ENCODE results near the gene PLXND1.

Gene PLXND1

GRCh38 chr3:129559565-129560079 lies 46.9 kb downstream of the PLXND1 start:
- Histone ChIP-seq H3K27me3 (ENCODE audit: control insufficient read depth in 1 of 2, insufficient read depth in 2 of 2, low read length in 2 of 2) (no peaks in the 10 kb centered on the region), H3K27ac (ENCODE audit: low read depth, low read length) (peak overlapping the region; percentile 56), H3K4me1 (ENCODE audit: control insufficient read depth in 1 of 2, insufficient read depth in 2 of 2, low read length in 2 of 2) (peaks cover 7 to 17% of the 10 kb centered on the region in 2 donors), H3K4me3 (ENCODE audit: low read depth in 1 of 2, low read length in 2 of 2) (no peak overlapping the region), H3K36me3 (ENCODE audit: control insufficient read depth in 1 of 2, insufficient read depth in 2 of 2, low read length in 2 of 2) (peaks cover 0 to 20% of the 10 kb centered on the region in 2 donors), H3K9ac (ENCODE audit: low read depth in 1 of 2, low read length in 2 of 2) (no peak overlapping the region), H3K9me3 (ENCODE audit: control insufficient read depth in 1 of 2, low read length in 2 of 2) (no peaks in the 10 kb centered on the region)

- Histone ChIP-seq H3K27me3 (ENCODE audit: control insufficient read depth in 1 of 2, insufficient read depth in 2 of 2, low read length in 2 of 2) (no peaks in the 10 kb centered on the region), H3K9me3 (ENCODE audit: control insufficient read depth in 1 of 2, low read length in 2 of 2) (no peaks in the 10 kb centered on the region), H3K36me3 (ENCODE audit: control insufficient read depth in 1 of 2, insufficient read depth in 2 of 2, low read length in 2 of 2) (peaks cover 0 to 20% of the 10 kb centered on the region in 2 donors)
Observed at GRCh38 chr3:129558772-129559564, 47.5 kb downstream of the PLXND1 start.

GRCh38 chr3:129558081-129558771 lies 48.2 kb downstream of the PLXND1 start:
- no peaks in the 10 kb centered on the region for H3K9me3 ChIP-seq (ENCODE audit: control insufficient read depth in 1 of 2, low read length in 2 of 2)
- H3K4me3 ChIP-seq (ENCODE audit: low read depth in 1 of 2, low read length in 2 of 2), result no peak overlapping the region
- no peak overlapping the region for H3K9ac ChIP-seq (ENCODE audit: low read depth in 1 of 2, low read length in 2 of 2)
- H3K36me3 ChIP-seq (ENCODE audit: control insufficient read depth in 1 of 2, insufficient read depth in 2 of 2, low read length in 2 of 2), result peaks cover 0 to 17% of the 10 kb centered on the region in 2 donors
- no peak overlapping the region for H3K27ac ChIP-seq (ENCODE audit: low read depth, low read length)
- H3K4me1 ChIP-seq (ENCODE audit: control insufficient read depth in 1 of 2, insufficient read depth in 2 of 2, low read length in 2 of 2), result peaks cover 16 to 21% of the 10 kb centered on the region in 2 donors
- H3K27me3 ChIP-seq (ENCODE audit: control insufficient read depth in 1 of 2, insufficient read depth in 2 of 2, low read length in 2 of 2), result no peaks in the 10 kb centered on the region

More at GRCh38 chr3:129558772-129559564, 47.5 kb downstream of the PLXND1 start:
- Histone ChIP-seq H3K9ac (ENCODE audit: low read depth in 1 of 2, low read length in 2 of 2) (no peak overlapping the region), H3K27ac (ENCODE audit: low read depth, low read length) (no peak overlapping the region), H3K4me3 (ENCODE audit: low read depth in 1 of 2, low read length in 2 of 2) (no peak overlapping the region), H3K4me1 (ENCODE audit: control insufficient read depth in 1 of 2, insufficient read depth in 2 of 2, low read length in 2 of 2) (peaks cover 8 to 21% of the 10 kb centered on the region in 2 donors)

- Histone ChIP-seq H3K9ac (ENCODE audit: low read depth in 1 of 2, low read length in 2 of 2) (no peak overlapping the region), H3K27ac (ENCODE audit: low read depth, low read length) (no peak overlapping the region), H3K27me3 (ENCODE audit: control insufficient read depth in 1 of 2, insufficient read depth in 2 of 2, low read length in 2 of 2) (no peaks in the 10 kb centered on the region), H3K4me3 (ENCODE audit: low read depth in 1 of 2, low read length in 2 of 2) (no peak overlapping the region), H3K9me3 (ENCODE audit: control insufficient read depth in 1 of 2, low read length in 2 of 2) (no peaks in the 10 kb centered on the region), H3K4me1 (ENCODE audit: control insufficient read depth in 1 of 2, insufficient read depth in 2 of 2, low read length in 2 of 2) (peaks cover 17 to 21% of the 10 kb centered on the region in 2 donors), H3K36me3 (ENCODE audit: control insufficient read depth in 1 of 2, insufficient read depth in 2 of 2, low read length in 2 of 2) (peaks cover 0 to 10% of the 10 kb centered on the region in 2 donors)
Observed at GRCh38 chr3:129557548-129557894, 49.0 kb downstream of the PLXND1 start.

GRCh38 chr3:129556890-129557547 lies 49.5 kb downstream of the PLXND1 start:
- Histone ChIP-seq H3K4me1 (ENCODE audit: control insufficient read depth in 1 of 2, insufficient read depth in 2 of 2, low read length in 2 of 2) (peaks cover 17 to 21% of the 10 kb centered on the region in 2 donors), H3K9me3 (ENCODE audit: control insufficient read depth in 1 of 2, low read length in 2 of 2) (no peaks in the 10 kb centered on the region), H3K4me3 (ENCODE audit: low read depth in 1 of 2, low read length in 2 of 2) (no peak overlapping the region), H3K27ac (ENCODE audit: low read depth, low read length) (no peak overlapping the region), H3K27me3 (ENCODE audit: control insufficient read depth in 1 of 2, insufficient read depth in 2 of 2, low read length in 2 of 2) (no peaks in the 10 kb centered on the region), H3K9ac (ENCODE audit: low read depth in 1 of 2, low read length in 2 of 2) (no peak overlapping the region), H3K36me3 (ENCODE audit: control insufficient read depth in 1 of 2, insufficient read depth in 2 of 2, low read length in 2 of 2) (peaks cover 0 to 6% of the 10 kb centered on the region in 2 donors)

- H3K27me3 ChIP-seq (ENCODE audit: control insufficient read depth in 1 of 2, insufficient read depth in 2 of 2, low read length in 2 of 2), result no peaks in the 10 kb centered on the region
- H3K36me3 ChIP-seq (ENCODE audit: control insufficient read depth in 1 of 2, insufficient read depth in 2 of 2, low read length in 2 of 2), result peaks cover 0 to 6% of the 10 kb centered on the region in 2 donors
- peaks cover 17 to 20% of the 10 kb centered on the region in 2 donors for H3K4me1 ChIP-seq (ENCODE audit: control insufficient read depth in 1 of 2, insufficient read depth in 2 of 2, low read length in 2 of 2)
- no peak overlapping the region for H3K4me3 ChIP-seq (ENCODE audit: low read depth in 1 of 2, low read length in 2 of 2)
- no peaks in the 10 kb centered on the region for H3K9me3 ChIP-seq (ENCODE audit: control insufficient read depth in 1 of 2, low read length in 2 of 2)
- no peak overlapping the region for H3K9ac ChIP-seq (ENCODE audit: low read depth in 1 of 2, low read length in 2 of 2)
- H3K27ac ChIP-seq (ENCODE audit: low read depth, low read length), result no peak overlapping the region
Observed at GRCh38 chr3:129556358-129556695, 50.1 kb downstream of the PLXND1 start.

- Histone ChIP-seq H3K4me3 (ENCODE audit: low read depth in 1 of 2, low read length in 2 of 2) (no peak overlapping the region), H3K9ac (ENCODE audit: low read depth in 1 of 2, low read length in 2 of 2) (no peak overlapping the region), H3K9me3 (ENCODE audit: control insufficient read depth in 1 of 2, low read length in 2 of 2) (no peaks in the 10 kb centered on the region), H3K36me3 (ENCODE audit: control insufficient read depth in 1 of 2, insufficient read depth in 2 of 2, low read length in 2 of 2) (peaks cover 0 to 6% of the 10 kb centered on the region in 2 donors), H3K27me3 (ENCODE audit: control insufficient read depth in 1 of 2, insufficient read depth in 2 of 2, low read length in 2 of 2) (no peaks in the 10 kb centered on the region), H3K4me1 (ENCODE audit: control insufficient read depth in 1 of 2, insufficient read depth in 2 of 2, low read length in 2 of 2) (peaks cover 14 to 17% of the 10 kb centered on the region in 2 donors), H3K27ac (ENCODE audit: low read depth, low read length) (no peak overlapping the region)
Observed at GRCh38 chr3:129555616-129556357, 50.7 kb downstream of the PLXND1 start.

- Histone ChIP-seq H3K36me3 (ENCODE audit: control insufficient read depth in 1 of 2, insufficient read depth in 2 of 2, low read length in 2 of 2) (peaks cover 0 to 4% of the 10 kb centered on the region in 2 donors), H3K27ac (ENCODE audit: low read depth, low read length) (no peak overlapping the region), H3K4me3 (ENCODE audit: low read depth in 1 of 2, low read length in 2 of 2) (no peak overlapping the region), H3K9me3 (ENCODE audit: control insufficient read depth in 1 of 2, low read length in 2 of 2) (no peaks in the 10 kb centered on the region), H3K4me1 (ENCODE audit: control insufficient read depth in 1 of 2, insufficient read depth in 2 of 2, low read length in 2 of 2) (peaks cover 12 to 17% of the 10 kb centered on the region in 2 donors), H3K27me3 (ENCODE audit: control insufficient read depth in 1 of 2, insufficient read depth in 2 of 2, low read length in 2 of 2) (no peaks in the 10 kb centered on the region), H3K9ac (ENCODE audit: low read depth in 1 of 2, low read length in 2 of 2) (no peak overlapping the region)
Observed at GRCh38 chr3:129555153-129555550, 51.3 kb downstream of the PLXND1 start.

- no peaks in the 10 kb centered on the region for H3K9me3 ChIP-seq (ENCODE audit: control insufficient read depth in 1 of 2, low read length in 2 of 2)
- H3K36me3 ChIP-seq (ENCODE audit: control insufficient read depth in 1 of 2, insufficient read depth in 2 of 2, low read length in 2 of 2), result peaks cover 0 to 3% of the 10 kb centered on the region in 2 donors
- no peak overlapping the region for H3K9ac ChIP-seq (ENCODE audit: low read depth in 1 of 2, low read length in 2 of 2)
- no peak overlapping the region for H3K27ac ChIP-seq (ENCODE audit: low read depth, low read length)
- H3K4me1 ChIP-seq (ENCODE audit: control insufficient read depth in 1 of 2, insufficient read depth in 2 of 2, low read length in 2 of 2), result peaks cover 6 to 17% of the 10 kb centered on the region in 2 donors
- no peak overlapping the region for H3K4me3 ChIP-seq (ENCODE audit: low read depth in 1 of 2, low read length in 2 of 2)
- H3K27me3 ChIP-seq (ENCODE audit: control insufficient read depth in 1 of 2, insufficient read depth in 2 of 2, low read length in 2 of 2), result no peaks in the 10 kb centered on the region
Observed at GRCh38 chr3:129554356-129555152, 51.9 kb downstream of the PLXND1 start.
